ENCODE measurements around the gene MTARC1. TPM values are rescaled to one million over a fixed set of nuclear protein-coding genes. Genes with fewer than 3 reads are reported as not detected.

MTARC1 gene
- total and polyA plus RNA-seq, 3 experiments from 2014 or later: not detected

Other genes starting within 250 kb of the MTARC1 start
- gene C1orf115, start 96.5 kb upstream of the MTARC1 start, total RNA-seq: under 1 TPM; 0.16 to 0.18 TPM
- 1.4 TPM for gene C1orf115, start 96.5 kb upstream of the MTARC1 start, polyA plus RNA-seq
- gene MTARC2, start 38.6 kb upstream of the MTARC1 start, total RNA-seq: not detected
- not detected for gene MTARC2, start 38.6 kb upstream of the MTARC1 start, polyA plus RNA-seq
- gene HLX, start 92.5 kb downstream of the MTARC1 start, total RNA-seq: not detected
- gene HLX, start 92.5 kb downstream of the MTARC1 start, polyA plus RNA-seq: not detected

All from CD8-positive, alpha-beta memory T cell (primary cell).